GM11168 (cell line): ENCODE measurements around the gene TRPC4.

Source experiments
- in situ Hi-C: fragments of 300-500 bp; cut with MboI; formaldehyde crosslinking; loops from one replicate; pipeline ENCODE4 v1.12.0; 2022; ENCODE audit warnings: low sequenced_read_pairs; ENCODE audit not compliant: unreplicated experiment

Gene TRPC4

DNA sequence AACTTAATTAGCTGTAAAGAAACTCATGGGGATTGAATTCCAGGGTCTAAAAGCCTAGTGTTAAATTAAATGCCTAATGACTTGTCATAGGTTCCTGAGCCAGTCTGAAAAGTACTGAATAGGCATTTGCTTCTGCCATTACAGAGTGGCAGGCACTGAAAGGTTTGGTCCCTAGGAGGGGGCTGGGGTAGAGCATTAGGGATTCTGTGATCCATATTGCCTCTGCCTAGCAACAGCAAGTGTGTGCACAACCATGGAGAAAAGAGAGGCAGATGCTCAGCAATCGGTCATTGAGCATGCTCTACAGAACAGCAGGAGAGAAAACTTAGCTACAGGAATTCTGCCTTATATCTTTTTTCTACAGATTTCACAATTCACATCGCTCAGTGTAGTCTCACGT lies 133.5 kb downstream of the TRPC4 start:
- in situ Hi-C loops, result no loop called here

DNA sequence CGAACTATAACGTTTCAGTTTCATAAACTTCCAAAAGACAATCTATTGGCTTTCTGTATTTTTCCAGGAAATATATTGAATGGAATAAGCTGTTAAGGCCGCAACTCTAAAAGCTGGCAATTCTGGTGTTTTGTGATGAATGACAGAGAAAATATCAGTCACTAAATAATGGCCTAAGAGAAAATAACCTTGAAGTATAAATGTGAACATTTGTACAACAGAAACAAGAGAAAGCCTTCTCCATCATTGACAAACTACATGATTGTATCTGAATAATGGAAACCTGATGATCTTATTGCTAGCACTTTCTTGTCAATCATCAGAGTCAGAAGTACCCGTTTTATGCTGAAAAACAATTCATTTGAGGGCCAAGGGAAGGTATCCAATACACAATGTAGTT lies 134.3 kb downstream of the TRPC4 start:
- in situ Hi-C loops, result no loop called here

DNA sequence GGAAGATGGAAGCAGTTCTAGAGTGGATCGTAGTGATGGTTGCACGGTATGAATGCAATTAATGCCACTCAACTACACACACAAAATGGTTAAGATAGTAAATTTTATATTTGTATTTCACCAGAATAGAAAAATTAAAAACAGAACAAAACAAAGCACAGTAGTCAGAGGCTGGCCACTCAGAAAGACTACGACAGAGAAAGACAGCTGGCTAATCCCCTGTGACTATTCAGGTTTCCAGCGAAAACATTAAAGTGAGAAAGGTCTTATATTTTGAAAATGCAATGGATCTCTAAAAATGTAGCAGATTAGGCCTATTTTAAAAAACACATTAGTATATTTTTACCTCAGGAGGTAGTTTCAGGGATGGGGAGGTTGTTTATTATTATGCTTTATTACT lies 139.7 kb downstream of the TRPC4 start:
- in situ Hi-C loops, result no loop called here

DNA sequence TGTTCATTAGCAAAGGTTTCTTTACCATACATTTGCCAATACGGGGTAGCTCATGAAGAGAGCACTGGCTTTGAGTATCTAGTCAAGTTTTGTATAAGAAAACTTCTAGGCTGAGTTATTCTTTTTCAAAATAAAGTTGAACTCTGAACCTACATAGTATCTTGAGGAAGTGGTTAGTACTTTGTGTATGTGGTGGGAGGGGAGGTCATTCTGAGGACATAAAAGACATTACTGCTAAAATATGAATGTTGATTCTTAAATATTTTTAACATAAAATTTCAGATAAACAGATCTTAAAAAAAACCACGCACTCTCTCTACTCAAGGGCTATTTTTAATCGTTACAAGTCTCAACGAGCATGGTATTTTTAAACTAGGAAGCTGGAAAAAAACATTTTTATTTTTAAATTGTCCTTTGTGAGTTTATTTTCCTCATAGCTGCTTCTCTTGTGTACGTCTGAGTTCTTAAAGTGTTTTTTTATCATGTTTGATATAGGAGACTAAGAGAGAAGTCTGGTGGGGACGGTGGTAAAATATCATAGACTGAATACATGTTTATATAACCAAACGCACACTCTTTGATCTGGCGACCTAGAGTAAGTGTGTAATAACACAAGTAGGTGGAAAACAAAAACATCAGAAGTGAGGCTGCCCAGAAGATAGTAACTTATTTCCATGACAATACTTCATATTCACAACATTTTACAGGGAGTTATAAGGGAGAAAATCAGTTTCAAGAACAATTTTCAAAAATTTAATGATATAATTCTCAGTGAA lies 153.0 kb downstream of the TRPC4 start:
- in situ Hi-C loops, result no loop called here

DNA sequence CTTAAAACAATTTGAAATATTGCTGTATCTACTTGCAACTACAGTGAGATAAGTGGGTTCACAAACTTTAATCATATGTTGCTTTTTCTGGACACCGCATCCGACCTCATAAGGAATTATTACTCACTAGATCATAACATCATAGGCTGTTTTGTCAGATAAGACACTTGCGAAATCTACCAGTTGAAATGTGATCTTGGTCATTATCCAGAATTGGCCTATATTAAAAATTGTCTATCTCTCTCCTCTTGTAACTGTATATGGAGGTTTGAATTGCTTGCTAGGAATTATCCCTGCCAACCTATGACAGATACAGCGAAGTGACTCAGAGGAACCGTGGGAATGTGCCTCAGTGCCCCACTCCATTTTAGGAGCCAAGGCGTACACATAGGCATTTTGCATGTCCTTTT lies 154.0 kb downstream of the TRPC4 start:
- in situ Hi-C loops, result no loop called here

DNA sequence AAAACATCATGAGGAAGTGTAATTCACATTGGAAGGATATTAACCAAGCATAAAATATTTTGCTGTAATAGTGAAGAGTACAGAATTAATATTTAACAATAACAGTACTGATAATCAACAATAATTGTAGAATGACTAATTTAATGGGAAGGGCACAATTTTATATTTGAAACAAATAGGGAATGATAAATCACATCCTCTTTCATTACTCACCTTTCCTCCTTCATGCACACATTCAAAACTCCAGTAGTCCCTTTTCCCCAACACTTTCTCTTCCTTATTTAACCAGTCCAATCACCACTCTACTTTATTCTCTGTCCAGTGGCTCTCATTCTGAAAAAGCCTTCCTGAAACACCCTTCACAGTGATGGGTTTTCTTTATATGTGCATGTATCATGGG lies 160.3 kb downstream of the TRPC4 start:
- in situ Hi-C loops, result no loop called here

DNA sequence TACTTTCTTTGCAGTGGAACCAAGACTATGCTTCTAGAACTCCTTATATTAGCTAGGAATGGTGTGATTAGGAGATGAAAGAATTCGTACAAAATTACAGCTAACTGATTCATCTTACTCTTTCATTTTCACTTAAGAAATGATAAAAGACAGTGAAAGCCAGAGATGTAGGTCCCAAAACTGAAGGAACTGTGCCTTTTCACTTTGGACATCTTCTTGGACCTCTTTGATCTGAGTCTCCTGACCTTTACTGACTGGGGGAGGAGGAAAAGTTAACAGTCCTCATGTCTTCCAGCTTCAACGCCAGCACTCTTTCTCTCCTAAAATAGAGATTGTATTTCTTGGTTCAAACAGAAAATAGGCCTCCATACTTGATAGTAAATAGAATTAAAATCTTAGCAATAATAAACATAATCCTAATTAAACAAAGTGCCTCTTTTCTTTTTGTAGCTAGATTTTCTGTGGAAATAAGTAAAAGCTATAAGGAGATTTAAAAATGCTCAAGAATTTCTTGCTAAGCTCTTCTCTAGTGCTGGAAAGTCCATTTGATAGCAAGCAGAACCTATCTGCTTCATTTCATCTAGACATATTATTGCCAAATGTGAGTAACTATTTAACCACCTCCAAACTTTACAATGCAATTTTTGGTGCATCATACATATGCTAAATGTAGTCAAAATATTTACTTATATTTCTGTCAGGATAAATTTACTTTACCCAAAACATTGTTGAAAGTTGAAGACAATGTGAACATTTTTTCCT lies 161.7 kb downstream of the TRPC4 start:
- in situ Hi-C loops, result no loop called here

DNA sequence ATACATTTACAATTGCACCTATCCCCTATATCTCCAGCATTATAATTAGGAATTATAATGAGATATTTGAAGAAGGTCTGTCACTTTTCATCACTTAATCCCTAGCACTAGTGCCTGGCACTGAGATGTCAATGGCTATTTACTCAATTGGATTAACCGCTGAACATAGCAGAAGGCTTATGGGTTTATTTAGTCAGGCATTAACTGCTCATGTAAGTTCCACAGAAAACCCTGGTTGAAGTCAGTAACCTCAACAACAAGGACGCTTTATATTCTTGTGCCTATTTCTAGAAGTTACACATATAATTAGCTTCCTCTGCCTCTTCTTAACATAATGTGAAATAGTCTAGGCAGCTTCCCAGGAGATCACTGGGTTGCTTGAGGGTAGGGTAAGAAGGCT lies 163.5 kb downstream of the TRPC4 start:
- in situ Hi-C loops, result no loop called here

DNA sequence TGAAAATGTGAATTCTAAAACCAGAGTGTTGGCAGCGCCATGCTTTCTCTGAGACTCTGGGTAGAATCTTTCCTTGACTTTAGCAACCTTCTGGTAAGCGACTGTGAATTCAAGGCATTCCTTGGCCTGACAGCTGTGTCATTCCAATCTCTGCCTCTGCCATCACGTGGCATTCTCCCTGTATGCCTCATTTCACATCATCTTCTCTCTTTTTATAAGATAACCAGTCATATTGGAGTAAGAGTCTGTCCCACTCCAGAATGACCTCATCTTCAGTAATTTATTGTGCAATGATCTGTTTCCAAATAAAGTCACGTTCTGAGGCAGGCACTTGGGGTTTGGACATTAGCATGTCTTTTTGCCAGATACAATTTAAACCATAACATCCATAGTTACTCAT lies 167.6 kb downstream of the TRPC4 start:
- in situ Hi-C loops, result no loop called here

DNA sequence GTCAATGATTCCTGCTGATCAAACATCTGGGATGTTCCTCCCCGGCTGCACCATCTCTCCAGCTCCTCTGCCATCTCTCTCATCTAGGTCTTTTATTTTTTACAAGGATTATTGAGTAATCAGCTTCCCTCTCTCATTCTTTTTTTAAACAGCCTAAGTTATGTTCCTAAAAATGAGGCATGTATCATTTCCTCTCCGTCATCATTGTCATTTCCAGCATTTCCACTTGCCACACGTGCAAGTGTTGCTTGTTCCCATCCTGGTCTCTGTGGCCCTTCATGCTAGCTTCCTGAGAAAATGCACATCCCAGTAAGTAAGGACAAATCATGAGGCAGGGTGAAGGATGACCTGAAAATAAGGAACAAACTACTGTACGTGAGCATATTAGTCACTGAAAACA lies 168.3 kb downstream of the TRPC4 start:
- in situ Hi-C loops, result no loop called here

DNA sequence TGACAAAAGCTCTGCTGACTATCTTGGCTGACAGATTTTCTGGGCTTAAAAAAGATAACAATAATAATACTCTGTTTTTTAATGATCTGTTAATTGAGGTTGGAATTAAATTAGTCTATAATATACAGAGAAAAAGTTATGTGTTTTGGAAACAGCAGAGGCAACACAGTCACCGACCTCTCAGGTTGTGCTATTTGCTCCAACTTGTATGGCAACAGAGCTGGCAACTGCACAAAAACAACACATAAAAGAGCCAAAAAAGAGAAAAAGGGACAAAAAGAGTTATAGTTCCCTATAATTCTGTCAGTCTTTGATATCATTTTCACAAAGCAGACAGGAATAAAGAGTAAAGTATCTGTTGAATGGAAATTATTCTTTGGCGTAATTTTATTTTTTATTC lies 168.7 kb downstream of the TRPC4 start:
- in situ Hi-C loops, result no loop called here

DNA sequence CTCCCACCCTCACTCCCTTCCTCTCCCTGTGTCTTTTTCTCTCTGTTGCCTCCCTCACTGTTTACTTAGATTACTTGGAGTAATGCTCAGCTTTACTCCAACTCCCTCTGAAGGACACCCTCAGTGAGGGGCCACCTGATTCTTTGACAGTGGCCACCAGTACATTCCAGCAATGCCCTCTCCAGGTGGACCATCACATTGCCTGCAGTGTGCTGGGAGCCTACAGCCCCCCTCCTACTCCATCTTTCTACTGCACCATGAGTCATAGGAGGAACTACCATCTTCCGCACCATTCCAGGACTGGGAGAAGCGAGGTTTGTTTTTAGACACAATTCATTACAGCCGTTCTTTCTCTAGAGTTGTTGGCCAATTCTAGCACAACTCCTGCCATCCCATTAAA lies 174.4 kb downstream of the TRPC4 start:
- in situ Hi-C loops, result no loop called here

DNA sequence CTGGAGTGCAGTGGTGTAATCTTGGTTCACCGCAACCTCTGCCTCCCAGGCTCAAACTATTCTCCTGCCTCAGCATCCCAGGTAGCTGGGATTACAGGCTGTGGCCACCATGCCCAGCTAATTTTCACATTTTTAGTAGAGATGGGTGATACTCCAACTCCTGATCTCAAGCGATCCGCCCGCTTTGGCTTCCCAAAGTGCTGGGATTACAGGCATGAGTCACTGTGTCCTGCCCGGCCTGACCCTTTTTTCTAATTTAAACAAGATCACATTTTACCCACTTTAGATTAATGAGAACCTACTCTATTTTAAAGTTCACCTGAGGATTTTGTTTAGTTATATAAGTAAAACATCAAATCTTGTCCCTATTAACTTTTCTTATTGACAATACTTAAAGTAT lies 179.2 kb downstream of the TRPC4 start:
- in situ Hi-C loops, result no loop called here

DNA sequence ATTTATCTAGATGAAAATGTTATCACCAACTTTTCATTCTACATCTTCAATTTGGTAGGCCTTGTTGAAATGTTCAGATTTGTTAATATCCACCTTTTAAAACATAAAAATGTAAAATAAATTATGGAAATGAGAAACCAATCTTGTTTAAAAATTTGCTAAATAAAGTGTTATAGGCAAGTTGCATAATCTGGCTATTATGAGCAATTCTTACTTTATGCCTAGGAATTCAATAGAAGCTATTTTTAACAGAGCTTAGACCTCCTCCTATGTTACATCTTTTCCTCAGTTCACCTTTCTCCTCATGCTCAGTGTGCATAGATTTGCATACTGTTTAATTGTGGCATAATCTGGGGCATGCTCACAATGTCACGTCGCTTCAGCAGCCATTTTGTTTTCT lies 183.1 kb downstream of the TRPC4 start:
- in situ Hi-C loops, result no loop called here

DNA sequence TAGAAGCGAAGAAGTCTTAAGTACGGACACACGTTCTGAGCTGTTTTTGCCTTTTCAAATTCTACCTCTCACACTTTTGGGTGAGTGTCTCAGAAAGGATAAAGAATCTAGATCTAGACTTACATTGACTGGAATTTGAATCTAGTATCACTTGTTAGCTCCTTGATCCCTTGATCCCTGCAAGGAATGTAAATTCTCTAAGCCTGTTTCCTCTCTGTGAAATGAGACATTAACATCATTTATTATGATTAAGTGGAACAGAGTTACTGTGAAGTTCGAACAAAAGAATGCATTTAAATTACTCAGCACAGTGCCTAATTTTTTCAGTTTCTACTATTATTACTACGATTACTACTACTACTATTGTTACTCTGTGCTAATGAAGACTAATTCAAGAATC lies 184.4 kb downstream of the TRPC4 start:
- in situ Hi-C loops, result no loop called here

DNA sequence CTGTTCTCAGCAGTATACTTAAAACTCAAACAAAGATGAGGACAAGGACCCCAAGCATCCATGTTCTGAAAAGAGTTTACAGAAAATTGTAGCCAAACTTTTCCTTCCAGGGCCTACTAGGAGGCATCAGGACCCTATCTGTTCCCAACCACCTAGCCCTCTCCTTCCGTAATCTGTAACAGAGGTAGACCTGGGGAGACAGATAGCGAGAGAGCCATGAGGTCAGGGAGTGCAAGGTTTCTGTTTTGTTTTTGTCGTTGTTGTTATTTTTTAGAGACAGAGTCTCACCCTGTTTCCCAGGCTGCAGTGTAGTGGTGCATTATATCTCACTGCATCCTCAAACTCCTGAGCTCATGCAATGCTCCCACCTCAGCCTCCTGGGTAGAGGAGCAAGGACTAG lies 187.1 kb downstream of the TRPC4 start:
- in situ Hi-C loops, result no loop called here

DNA sequence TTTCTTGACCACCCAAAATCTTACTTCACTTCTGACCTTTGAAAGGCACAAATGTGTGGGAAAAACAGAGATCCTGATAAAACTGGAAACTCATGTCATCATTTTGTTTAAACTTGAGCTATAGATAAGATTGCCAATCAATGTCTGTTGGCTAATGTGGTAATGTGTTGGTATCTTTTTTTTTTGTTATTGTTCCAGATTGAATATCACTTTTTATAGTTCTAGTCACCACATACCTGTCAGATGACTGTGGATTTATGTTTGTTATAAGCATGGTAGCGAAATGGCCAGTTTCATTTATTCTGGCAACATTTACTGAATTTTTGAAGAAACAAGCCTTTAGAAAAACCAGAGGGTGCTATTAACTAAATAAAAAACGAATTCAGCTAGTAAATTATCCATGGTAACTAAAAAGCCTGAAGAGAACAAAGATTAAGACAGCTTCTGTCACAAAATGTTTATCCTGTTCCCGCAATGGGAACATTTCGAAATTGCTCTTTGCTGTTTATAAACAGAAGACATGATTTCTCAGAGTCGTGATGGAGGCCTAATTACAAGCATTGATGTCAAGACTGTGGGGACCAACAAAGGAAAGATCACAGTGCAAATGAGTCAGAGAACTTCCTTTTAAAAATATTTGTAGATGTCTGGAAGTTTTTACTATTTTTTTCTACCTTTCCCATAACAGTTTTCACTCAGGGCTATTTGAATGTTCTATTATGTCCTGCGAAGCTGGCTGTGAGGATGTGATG lies 188.1 kb downstream of the TRPC4 start:
- in situ Hi-C loops, result no loop called here

DNA sequence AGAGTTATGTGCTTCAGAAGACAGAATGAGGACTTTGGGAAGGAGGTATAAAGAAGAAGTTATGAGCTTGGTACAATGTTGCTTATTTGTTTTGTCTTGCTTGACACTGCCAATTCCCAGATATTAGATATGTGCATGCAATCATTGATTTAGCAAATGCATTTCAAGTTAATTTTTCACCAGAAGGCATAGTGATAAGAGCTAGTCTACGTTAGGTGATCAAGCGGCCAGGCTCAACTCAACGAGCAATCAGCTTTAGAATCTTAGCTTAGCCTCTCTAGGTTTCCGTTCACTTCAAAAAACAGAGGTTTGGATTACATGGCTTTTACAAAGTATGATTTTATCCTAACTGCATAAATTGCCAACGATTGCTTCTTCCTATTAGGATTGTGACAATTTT lies 189.4 kb downstream of the TRPC4 start:
- in situ Hi-C loops, result no loop called here

DNA sequence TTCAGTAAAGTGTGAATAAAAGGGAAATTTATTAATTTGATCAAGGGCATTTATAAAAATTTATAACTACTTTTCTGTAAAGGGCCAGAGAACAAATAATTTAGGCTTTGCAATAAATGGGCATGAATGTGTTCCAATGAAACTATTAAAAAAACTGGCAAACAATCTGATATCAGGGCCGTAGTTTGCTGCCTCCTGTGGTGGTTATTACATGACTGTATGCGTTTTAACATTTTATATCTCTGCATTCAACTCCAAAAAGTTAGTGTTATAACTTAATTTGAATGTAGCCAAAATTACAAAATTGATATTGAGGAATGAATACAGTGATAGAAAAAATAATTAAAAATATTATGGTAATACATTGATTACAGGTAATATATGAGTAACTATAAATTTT lies 190.5 kb downstream of the TRPC4 start:
- in situ Hi-C loops, result no loop called here

DNA sequence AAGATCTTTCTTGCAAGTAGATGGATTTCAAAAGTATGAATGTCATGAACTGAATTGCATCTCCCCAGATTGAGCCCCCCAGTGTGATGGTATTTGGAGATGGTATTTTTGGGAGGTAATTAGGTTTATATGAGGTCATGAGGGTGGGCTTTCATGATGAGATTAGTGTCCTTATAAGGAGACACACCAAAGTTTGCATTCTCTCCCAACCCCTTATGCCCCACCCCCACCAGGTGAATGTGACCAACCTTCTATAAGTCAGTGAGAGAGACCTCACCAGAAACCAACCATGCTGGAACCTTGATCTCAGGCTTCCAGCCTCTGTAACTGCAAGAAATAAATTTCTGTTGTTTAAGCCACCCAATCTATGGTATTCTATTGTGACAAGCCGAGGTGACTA lies 199.7 kb downstream of the TRPC4 start:
- in situ Hi-C loops, result no loop called here

DNA sequence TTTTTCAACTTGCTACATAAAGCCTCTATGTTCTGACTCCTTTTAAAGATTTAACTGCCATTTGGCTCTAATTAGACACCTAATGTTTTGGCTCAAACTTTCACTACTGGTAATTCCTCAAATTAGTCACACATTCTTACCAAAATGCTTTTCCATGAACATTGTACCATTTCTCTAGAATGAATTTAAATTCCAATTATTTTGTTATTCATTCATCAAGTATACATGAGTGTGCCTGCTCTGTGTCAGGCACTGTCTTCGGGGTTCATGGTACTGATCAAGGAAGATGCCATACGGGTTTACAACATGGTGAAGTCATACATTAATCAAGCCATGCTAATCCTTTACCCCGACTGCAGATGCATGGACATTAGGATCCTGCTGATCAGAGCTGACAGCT lies 201.9 kb downstream of the TRPC4 start:
- in situ Hi-C loops, result no loop called here
